ENCODE data around the gene COX8A.

COX8A gene

GRCh38 chr11:64003807-64004589 is 29.6 kb downstream of the COX8A start:
- DNase-seq: no peak

- DNase-seq: no peak
Measured at GRCh38 chr11:64004590-64004984, 30.2 kb downstream of the COX8A start.

- DNase-seq: no peak
Measured at GRCh38 chr11:64005691-64006090, 31.3 kb downstream of the COX8A start.

GRCh38 chr11:64006398-64006797 is 32.0 kb downstream of the COX8A start:
- no peak for DNase-seq

GRCh38 chr11:64007160-64007628 is 32.8 kb downstream of the COX8A start:
- DNase-seq: no peak

GRCh38 chr11:64007629-64008282 is 33.3 kb downstream of the COX8A start:
- peak; percentile 23 for DNase-seq

- no peak for DNase-seq
Measured at GRCh38 chr11:64008283-64008913, 34.0 kb downstream of the COX8A start.

DNA sequence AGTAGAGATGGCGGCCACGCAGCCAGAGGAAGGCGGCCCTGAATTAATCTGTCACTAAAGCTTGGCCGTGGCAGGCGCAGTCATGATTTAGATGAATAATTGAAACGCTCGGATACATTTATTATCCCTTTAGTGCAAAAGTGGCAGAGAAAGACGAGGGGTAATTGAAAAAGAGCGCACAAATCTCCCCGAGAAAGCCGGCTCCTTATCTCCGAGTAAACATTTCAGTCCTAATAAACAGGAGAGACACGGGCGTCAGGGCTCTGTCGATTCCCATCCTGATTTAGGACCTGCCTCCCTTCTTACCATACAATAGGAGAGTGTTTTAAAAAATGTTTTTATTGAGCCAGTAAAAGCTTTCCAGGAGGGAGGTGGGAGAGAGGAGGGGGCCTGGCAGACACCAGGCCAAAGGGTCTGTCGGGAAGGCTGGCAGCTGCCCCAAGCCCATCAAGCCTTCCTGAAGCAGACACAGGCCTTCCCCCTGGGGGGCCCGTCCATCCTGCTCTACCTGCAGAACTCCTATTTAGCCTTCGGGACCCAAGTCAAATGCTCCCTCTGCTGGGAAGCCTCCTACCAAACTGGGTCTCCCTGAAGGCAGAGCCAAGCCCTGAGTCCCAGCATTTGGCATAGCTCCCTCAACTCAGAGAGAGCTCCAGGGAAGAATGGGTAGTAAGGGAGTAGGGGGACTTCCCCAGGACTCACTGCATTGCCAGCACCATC is 34.7 kb downstream of the COX8A start:
- no peak for DNase-seq

DNA sequence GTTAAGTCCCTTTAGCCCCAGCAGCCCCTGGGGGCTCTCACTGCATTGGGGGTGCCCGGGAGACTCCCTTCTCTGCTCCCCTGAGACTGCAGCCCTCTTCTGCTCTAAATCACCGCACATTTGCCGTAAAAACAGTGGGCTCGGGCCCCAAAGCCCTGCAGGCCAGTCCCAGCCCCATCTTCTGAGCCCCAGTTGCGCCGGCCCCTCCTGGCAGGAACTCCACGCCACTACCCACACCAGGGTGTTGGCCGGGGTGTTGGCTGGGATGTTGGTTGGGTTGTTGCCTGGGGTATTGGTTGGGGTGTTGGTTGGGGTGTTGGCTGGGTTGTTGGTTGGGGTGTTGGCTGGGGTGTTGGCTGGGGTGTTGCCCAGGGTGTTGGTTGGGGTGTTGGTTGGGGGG is 35.3 kb downstream of the COX8A start:
- no peak for DNase-seq

- DNase-seq: no peak
Measured at GRCh38 chr11:64010783-64011182, 36.4 kb downstream of the COX8A start.

GRCh38 chr11:64011371-64011770 is 37.0 kb downstream of the COX8A start:
- DNase-seq: no peak

DNA sequence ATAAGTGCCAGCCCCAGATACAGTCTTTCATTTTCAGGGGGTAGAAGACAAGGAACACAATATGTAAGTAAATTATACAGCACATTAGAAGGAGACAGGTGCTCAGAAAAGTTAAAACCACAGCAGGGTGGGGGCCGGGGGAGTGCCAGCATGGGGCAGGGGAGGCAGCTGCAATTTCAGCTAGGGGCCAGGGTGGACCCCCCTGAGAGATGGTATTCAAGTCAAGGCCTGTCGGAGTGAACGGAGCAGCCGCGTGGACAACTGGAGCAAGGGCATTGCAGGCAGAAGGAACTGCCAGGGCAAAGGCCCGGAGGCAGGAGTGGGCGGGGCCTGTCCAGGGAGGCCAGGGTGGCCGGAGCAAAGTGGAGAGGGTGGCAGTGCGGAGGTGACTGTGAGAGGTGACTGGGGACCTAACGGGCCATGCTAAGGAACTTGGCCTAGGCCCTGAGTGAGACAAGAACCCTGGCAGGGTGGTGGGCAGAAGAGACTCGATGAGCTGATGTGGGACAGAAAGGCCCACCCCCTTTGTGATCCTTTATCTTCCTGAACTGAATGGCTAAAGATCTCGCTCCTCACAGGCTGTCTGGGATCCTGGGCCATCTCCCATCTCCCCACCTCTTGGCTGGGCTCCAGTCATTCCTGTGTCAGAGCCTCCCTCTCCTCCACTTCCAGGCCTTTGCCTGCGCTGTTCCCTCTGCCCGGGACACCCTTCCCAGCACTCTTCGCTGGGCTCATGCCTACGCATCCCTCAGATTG is 38.9 kb downstream of the COX8A start:
- no peak for DNase-seq

DNA sequence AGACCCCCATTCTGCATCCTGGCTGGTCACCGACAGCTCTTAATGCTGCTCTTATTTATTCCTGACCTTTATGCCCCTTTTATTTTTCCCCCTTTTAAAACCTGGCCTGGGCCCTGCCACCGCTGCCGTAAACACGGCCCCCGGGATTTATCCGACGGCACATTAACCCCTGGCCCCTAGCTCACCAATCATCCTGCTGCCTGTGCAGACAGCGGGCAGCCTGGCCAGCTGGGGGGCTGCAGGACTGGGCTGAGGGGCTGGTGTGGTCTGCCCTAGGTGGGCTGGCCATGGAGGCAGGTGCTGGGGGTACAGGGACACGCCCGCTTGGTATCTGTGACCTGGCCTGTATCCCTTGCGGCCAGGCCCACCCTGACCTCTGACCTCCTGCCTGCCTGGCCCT is 39.9 kb downstream of the COX8A start:
- no peak for DNase-seq

DNA sequence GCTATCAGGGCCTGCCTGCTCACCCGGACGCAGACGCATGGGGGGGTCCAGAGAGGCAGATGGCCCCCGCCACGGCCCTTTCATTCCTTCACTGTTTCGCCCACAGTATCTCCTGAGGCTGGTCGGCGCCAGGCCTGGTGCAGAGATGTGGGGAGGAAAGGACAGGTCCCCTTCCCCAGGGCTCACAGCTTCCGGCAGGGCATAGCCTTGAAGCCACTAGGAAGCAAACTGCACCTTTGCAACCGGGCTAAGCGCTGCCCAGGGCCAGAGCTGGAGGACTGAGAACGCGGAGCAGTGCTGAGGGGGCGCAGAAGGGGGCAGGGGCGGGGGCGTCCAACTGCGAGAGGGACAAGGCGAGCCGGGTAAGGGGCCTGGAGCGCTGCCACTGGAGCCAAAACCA is 41.1 kb downstream of the COX8A start:
- DNase-seq: no peak

DNA sequence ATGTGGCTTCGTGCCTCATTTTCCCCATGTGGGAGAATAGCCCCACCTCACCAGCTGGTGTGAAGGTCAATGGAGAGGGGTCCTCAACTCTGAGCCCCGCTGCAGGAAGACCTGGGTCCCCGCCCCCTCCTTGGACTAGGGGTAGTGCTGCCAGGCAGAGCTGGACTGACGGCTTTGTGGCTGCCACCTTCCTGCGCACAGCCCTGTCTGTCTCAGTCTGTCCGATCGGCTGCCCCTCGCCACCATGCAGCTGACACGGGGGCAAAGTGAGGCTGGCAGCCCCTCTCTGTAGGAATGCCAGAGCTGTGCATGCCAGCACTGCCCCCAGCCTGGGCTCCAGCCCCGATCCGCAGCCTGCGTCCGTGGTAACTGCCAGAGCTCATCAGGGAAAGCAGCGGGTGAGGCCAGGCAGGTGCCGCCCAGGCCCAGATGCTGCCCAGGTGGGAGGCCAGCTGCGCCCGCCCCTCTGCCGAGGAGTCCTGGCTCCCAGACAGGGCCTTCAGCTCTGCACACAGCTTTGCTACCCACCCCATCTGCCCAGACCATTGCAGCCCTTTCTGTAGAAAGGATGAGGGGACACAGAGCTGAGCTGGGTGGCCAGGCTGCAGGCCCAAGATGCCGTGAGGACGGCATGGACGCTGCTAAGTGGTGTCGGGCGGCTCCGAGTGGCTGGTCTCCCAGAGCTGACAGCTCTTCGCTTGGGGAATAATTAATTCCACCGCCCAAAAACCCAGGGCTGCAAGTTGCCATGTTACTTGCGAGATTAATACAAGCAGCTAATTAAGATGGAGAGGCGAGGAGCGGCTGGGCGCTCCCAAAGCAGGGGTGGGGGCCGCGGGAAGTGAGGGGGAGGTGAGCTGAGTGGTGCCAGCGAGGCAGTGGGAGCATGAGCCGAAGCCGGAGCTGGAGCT is 41.8 kb downstream of the COX8A start:
- DNase-seq: no peak

DNA sequence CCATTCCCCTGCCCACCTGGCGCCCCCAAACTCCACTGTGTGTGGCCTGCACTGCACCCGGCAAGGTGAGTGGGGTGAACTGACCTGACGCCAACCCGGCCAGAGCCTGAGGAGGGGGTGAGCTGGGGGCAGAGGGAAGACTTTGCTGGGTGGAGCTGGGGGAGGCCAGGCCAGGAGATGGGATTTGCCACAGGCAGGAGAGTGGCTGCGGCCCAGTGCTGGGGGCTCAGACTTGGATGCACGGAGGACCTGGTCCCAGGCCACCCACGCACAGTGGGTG is 43.5 kb downstream of the COX8A start:
- no peak for DNase-seq

GRCh38 chr11:64018310-64018709 is 43.9 kb downstream of the COX8A start:
- no peak for DNase-seq

DNA sequence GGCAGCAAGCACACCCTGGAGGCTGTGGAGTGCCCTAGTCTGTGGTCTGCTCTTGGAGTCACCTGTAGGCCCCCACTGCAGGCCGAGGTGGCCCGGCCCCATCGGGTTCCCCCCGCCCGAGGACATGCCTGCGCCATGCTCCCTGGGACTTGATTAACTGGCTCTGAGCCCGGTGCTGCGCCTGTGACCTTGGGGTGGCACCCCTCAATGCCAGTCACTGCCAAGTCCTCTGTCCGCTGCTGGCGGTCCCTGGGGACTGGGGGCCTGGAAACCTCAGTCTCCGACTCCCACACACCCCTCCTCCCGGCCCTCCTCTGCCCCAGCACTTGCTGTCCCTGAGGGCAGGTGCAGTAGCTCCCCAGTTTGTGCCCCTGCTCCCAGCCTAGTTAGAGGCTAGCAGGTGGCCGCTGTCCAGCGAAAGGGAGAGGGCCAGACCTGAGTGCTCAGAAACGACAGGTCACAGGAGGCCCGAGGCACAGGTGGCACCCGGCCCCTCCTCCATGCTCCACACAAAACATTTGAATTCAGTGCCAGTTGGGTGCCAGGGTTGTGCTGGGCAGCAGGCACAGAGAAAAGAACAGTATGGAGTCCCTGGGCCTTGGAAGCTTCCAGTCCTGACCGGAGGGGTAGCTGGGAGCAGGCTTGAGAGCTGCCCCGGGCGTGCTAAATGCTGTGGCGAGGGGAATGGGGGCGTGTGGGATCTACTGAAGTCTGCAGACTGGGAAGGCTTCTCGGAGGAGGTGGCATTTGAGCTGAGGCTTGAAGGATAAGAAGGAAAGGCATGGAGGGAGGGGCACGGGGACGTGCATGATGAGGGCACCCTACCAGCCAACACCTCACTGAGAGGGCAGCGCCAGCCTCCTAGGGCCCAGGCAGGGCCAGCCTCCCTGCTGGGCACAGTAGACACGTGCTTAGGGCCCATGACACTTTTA is 45.0 kb downstream of the COX8A start:
- no peak for DNase-seq

- no peak for DNase-seq
Measured at GRCh38 chr11:64020976-64021756, 46.7 kb downstream of the COX8A start.

GRCh38 chr11:64021757-64022093 is 47.3 kb downstream of the COX8A start:
- DNase-seq: no peak
